ENCODE measurements around the gene SLC35E4. TPM values are rescaled to one million over a fixed set of nuclear protein-coding genes. Genes with fewer than 3 reads are reported as not detected.

Gene SLC35E4
- total and polyA plus RNA-seq, 2 experiments from 2014 or later: 2.6 to 11.3 TPM

DNA sequence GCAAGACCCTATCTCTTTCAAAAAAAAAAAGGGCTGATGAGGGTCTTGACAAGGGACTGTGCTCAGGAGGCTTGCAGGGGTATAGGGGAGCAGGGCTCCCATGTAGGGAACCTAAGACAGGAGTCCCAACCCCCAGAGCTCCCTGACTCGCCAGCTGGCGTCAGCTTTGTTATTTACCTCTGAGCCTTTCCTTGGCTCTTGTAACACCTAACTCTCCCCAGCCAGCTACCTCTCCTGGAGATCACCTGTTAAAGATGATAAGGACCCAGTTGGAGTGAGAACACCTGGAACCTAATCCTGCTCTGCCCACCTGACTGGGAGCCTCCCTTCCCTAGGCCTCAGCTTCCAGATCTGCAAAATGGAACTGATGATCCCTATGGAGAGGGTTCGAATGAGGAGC is 13.2 kb downstream of the SLC35E4 start:
- DNase-seq (ENCODE audit: low spot score) (no peak), ATAC-seq (no peak; the same call in 2 of the 3 replicates)
- Histone ChIP-seq H3K4me3 (no peak overlapping the region), H3K27ac (ENCODE audit: low read depth) (no peak overlapping the region), H3K36me3 (ENCODE audit: insufficient read depth) (no peaks in the 10 kb centered on the region; the same call in 1 of the 2 replicates), H3K4me1 (ENCODE audit: insufficient read depth) (no peaks in the 10 kb centered on the region), H3K27me3 (ENCODE audit: insufficient read depth) (no peaks in the 10 kb centered on the region), H3K9me2 (ENCODE audit: insufficient read depth) (no peaks in the 10 kb centered on the region), H3K4me2 (no peak overlapping the region), H4K20me1 (replicated peaks; ENCODE audit: insufficient read depth) (no peaks in the 10 kb centered on the region), H2AFZ (no peak overlapping the region), H3F3A (replicated peaks; ENCODE audit: low read depth) (no peaks in the 10 kb centered on the region), H3K79me2 (replicated peaks; ENCODE audit: insufficient read depth) (no peaks in the 10 kb centered on the region)
- H3K4me1 Mint-ChIP-seq: peaks cover 5% of the 10 kb centered on the region; the same call in 2 of the 3 replicates
- no peak for TF ChIP-seq JUNB (IDR thresholded peaks at IDR 0.05; ENCODE audit: unreplicated experiment)
- TF ChIP-seq EZH2 (IDR thresholded peaks at IDR 0.05; ENCODE audit: low read depth, unreplicated experiment): no peak
- no peak for TF ChIP-seq EZH2phosphoT487 (IDR thresholded peaks at IDR 0.05; ENCODE audit: unreplicated experiment)
- TF ChIP-seq, protein P1, sequence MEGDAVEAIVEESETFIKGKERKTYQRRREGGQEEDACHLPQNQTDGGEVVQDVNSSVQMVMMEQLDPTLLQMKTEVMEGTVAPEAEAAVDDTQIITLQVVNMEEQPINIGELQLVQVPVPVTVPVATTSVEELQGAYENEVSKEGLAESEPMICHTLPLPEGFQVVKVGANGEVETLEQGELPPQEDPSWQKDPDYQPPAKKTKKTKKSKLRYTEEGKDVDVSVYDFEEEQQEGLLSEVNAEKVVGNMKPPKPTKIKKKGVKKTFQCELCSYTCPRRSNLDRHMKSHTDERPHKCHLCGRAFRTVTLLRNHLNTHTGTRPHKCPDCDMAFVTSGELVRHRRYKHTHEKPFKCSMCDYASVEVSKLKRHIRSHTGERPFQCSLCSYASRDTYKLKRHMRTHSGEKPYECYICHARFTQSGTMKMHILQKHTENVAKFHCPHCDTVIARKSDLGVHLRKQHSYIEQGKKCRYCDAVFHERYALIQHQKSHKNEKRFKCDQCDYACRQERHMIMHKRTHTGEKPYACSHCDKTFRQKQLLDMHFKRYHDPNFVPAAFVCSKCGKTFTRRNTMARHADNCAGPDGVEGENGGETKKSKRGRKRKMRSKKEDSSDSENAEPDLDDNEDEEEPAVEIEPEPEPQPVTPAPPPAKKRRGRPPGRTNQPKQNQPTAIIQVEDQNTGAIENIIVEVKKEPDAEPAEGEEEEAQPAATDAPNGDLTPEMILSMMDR (conservative IDR thresholded peaks at IDR 0.05; ENCODE audit: low read depth in 2 of 2): no peak
- no peak for TF ChIP-seq STAT1 (IDR thresholded peaks at IDR 0.05; ENCODE audit: unreplicated experiment)
- no peak for TF ChIP-seq ZNF331 (CRISPR knock-in tag; IDR thresholded peaks at IDR 0.05; ENCODE audit: low read depth)
- TF ChIP-seq, protein P2, sequence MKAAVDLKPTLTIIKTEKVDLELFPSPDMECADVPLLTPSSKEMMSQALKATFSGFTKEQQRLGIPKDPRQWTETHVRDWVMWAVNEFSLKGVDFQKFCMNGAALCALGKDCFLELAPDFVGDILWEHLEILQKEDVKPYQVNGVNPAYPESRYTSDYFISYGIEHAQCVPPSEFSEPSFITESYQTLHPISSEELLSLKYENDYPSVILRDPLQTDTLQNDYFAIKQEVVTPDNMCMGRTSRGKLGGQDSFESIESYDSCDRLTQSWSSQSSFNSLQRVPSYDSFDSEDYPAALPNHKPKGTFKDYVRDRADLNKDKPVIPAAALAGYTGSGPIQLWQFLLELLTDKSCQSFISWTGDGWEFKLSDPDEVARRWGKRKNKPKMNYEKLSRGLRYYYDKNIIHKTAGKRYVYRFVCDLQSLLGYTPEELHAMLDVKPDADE (IDR thresholded peaks at IDR 0.05): no peak
- no peak for TF ChIP-seq CREB1 (CRISPR knock-in tag; IDR thresholded peaks at IDR 0.05; ENCODE audit: low read depth)
- no peak for TF ChIP-seq POLR2AphosphoS5 (IDR thresholded peaks at IDR 0.05; ENCODE audit: low read depth)
- TF ChIP-seq, protein P3, sequence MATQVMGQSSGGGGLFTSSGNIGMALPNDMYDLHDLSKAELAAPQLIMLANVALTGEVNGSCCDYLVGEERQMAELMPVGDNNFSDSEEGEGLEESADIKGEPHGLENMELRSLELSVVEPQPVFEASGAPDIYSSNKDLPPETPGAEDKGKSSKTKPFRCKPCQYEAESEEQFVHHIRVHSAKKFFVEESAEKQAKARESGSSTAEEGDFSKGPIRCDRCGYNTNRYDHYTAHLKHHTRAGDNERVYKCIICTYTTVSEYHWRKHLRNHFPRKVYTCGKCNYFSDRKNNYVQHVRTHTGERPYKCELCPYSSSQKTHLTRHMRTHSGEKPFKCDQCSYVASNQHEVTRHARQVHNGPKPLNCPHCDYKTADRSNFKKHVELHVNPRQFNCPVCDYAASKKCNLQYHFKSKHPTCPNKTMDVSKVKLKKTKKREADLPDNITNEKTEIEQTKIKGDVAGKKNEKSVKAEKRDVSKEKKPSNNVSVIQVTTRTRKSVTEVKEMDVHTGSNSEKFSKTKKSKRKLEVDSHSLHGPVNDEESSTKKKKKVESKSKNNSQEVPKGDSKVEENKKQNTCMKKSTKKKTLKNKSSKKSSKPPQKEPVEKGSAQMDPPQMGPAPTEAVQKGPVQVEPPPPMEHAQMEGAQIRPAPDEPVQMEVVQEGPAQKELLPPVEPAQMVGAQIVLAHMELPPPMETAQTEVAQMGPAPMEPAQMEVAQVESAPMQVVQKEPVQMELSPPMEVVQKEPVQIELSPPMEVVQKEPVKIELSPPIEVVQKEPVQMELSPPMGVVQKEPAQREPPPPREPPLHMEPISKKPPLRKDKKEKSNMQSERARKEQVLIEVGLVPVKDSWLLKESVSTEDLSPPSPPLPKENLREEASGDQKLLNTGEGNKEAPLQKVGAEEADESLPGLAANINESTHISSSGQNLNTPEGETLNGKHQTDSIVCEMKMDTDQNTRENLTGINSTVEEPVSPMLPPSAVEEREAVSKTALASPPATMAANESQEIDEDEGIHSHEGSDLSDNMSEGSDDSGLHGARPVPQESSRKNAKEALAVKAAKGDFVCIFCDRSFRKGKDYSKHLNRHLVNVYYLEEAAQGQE (IDR thresholded peaks at IDR 0.05; ENCODE audit: unreplicated experiment): no peak
- no peak for TF ChIP-seq ZNF114 (CRISPR knock-in tag; IDR thresholded peaks at IDR 0.05)
- TF ChIP-seq, protein P4, sequence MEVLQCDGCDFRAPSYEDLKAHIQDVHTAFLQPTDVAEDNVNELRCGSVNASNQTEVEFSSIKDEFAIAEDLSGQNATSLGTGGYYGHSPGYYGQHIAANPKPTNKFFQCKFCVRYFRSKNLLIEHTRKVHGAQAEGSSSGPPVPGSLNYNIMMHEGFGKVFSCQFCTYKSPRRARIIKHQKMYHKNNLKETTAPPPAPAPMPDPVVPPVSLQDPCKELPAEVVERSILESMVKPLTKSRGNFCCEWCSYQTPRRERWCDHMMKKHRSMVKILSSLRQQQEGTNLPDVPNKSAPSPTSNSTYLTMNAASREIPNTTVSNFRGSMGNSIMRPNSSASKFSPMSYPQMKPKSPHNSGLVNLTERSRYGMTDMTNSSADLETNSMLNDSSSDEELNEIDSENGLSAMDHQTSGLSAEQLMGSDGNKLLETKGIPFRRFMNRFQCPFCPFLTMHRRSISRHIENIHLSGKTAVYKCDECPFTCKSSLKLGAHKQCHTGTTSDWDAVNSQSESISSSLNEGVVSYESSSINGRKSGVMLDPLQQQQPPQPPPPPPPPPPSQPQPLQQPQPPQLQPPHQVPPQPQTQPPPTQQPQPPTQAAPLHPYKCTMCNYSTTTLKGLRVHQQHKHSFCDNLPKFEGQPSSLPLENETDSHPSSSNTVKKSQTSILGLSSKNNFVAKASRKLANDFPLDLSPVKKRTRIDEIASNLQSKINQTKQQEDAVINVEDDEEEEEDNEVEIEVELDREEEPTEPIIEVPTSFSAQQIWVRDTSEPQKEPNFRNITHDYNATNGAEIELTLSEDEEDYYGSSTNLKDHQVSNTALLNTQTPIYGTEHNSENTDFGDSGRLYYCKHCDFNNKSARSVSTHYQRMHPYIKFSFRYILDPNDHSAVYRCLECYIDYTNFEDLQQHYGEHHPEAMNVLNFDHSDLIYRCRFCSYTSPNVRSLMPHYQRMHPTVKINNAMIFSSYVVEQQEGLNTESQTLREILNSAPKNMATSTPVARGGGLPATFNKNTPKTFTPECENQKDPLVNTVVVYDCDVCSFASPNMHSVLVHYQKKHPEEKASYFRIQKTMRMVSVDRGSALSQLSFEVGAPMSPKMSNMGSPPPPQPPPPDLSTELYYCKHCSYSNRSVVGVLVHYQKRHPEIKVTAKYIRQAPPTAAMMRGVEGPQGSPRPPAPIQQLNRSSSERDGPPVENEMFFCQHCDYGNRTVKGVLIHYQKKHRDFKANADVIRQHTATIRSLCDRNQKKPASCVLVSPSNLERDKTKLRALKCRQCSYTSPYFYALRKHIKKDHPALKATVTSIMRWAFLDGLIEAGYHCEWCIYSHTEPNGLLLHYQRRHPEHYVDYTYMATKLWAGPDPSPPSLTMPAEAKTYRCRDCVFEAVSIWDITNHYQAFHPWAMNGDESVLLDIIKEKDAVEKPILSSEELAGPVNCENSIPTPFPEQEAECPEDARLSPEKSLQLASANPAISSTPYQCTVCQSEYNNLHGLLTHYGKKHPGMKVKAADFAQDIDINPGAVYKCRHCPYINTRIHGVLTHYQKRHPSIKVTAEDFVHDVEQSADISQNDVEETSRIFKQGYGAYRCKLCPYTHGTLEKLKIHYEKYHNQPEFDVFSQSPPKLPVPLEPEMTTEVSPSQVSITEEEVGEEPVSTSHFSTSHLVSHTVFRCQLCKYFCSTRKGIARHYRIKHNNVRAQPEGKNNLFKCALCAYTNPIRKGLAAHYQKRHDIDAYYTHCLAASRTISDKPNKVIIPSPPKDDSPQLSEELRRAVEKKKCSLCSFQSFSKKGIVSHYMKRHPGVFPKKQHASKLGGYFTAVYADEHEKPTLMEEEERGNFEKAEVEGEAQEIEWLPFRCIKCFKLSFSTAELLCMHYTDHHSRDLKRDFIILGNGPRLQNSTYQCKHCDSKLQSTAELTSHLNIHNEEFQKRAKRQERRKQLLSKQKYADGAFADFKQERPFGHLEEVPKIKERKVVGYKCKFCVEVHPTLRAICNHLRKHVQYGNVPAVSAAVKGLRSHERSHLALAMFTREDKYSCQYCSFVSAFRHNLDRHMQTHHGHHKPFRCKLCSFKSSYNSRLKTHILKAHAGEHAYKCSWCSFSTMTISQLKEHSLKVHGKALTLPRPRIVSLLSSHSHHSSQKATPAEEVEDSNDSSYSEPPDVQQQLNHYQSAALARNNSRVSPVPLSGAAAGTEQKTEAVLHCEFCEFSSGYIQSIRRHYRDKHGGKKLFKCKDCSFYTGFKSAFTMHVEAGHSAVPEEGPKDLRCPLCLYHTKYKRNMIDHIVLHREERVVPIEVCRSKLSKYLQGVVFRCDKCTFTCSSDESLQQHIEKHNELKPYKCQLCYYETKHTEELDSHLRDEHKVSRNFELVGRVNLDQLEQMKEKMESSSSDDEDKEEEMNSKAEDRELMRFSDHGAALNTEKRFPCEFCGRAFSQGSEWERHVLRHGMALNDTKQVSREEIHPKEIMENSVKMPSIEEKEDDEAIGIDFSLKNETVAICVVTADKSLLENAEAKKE (CRISPR knock-in tag; IDR thresholded peaks at IDR 0.05): no peak
- TF ChIP-seq NANOG (IDR thresholded peaks at IDR 0.05; ENCODE audit: borderline replicate concordance): no peak
- peaks cover 9% of the 10 kb centered on the region for H3K27me3 Mint-ChIP-seq (ENCODE audit: insufficient read depth, low read depth, poor library complexity)
- H3K4me3 Mint-ChIP-seq: no peak overlapping the region
- H3K9me3 Mint-ChIP-seq: no peaks in the 10 kb centered on the region
- H3K36me3 Mint-ChIP-seq (ENCODE audit: low read depth): no peaks in the 10 kb centered on the region
- H3K27ac Mint-ChIP-seq: no peak overlapping the region
